Measurements from ENCODE around the gene KRTAP12-3. TPM values are rescaled to one million over a fixed set of nuclear protein-coding genes. Genes with fewer than 3 reads are reported as not detected.

KRTAP12-3 gene
- total and polyA plus RNA-seq, 2 donors (not counting 1 experiment from before 2014, with no cell fraction given): not detected

- peaks cover 12% of the 10 kb centered on the region for H3K9me3 Mint-ChIP-seq (ENCODE audit: insufficient read depth)
Observed at GRCh38 chr21:44653656-44654575, 3.8 kb upstream of the KRTAP12-3 start.

More at GRCh38 chr21:44653656-44654575, 3.8 kb upstream of the KRTAP12-3 start:
- Histone ChIP-seq H2AFZ (ENCODE audit: insufficient read depth, low read depth, low read length, poor library complexity, severe bottlenecking) (no peak overlapping the region), H3K9me3 (ENCODE audit: control extremely low read depth in 1 of 3, control insufficient read depth in 2 of 3, insufficient read depth in 1 of 3, low read length in 2 of 3) (peaks cover 3 to 32% (median 11%) of the 10 kb centered on the region in 3 donors), H3K27ac (ENCODE audit: low read length in 2 of 2) (no peak overlapping the region), H3K9ac (ENCODE audit: low read length) (no peak overlapping the region), H3K4me2 (replicated peaks; ENCODE audit: low read depth, low read length, poor library complexity, severe bottlenecking) (no peak overlapping the region), H3K4me3 (ENCODE audit: control extremely low read depth in 1 of 5, extremely low read depth in 1 of 5, insufficient read depth in 1 of 5, low read depth in 2 of 5, low read length in 4 of 5) (no peak overlapping the region), H3K79me2 (ENCODE audit: control insufficient read depth, insufficient read depth, low read length) (no peaks in the 10 kb centered on the region), H3K4me1 (ENCODE audit: control insufficient read depth in 2 of 2, insufficient read depth in 2 of 2, low read length in 2 of 2) (peaks cover 0 to 3% of the 10 kb centered on the region in 2 donors), H4K20me1 (ENCODE audit: control insufficient read depth, insufficient read depth, low read length, poor library complexity, severe bottlenecking) (no peaks in the 10 kb centered on the region), H3K36me3 (replicated peaks in 1 of 2; ENCODE audit: control extremely low read depth in 1 of 2, control insufficient read depth in 1 of 2, extremely low read depth in 1 of 2, insufficient read depth in 2 of 2, low read length in 1 of 2) (no peaks in the 10 kb centered on the region), H3K27me3 (replicated peaks in 1 of 4; ENCODE audit: control extremely low read depth in 1 of 4, control insufficient read depth in 3 of 4, insufficient read depth in 4 of 4, low read length in 3 of 4) (peaks cover 0 to 15% (median 0%) of the 10 kb centered on the region in 4 experiments)
- ChIA-PET POLR2A (no interaction called here), CTCF (no interaction called here)
- peaks cover 27% of the 10 kb centered on the region for H3K27me3 Mint-ChIP-seq
- WGBS (ENCODE audit: insufficient coverage): 92% methylated on average over 17 of the region's 17 CpGs
- ATAC-seq (ENCODE audit: low read depth) (no peak), DNase-seq (no peak)
- TF ChIP-seq EZH2 (IDR thresholded peaks at IDR 0.05; ENCODE audit: borderline replicate concordance, insufficient read depth, low read depth, low read length, poor library complexity, severe bottlenecking) (no peak), CTCF (IDR thresholded peaks at IDR 0.05) (no peak)
- intact Hi-C loops (cut with micrococcal nuclease): no loop called here
- H3K4me1 Mint-ChIP-seq: peaks cover 2% of the 10 kb centered on the region
- H3K4me3 Mint-ChIP-seq: no peak overlapping the region
- H3K27ac Mint-ChIP-seq: no peak overlapping the region
